Measurements from ENCODE around the gene GNAI2. TPM values are rescaled to one million over a fixed set of nuclear protein-coding genes. Genes with fewer than 3 reads are reported as not detected.
A peak's percentile ranks its signal among the peaks of the same experiment; 100 is the strongest.
"Not testable (repeated sequence)": the region's sequence is repeated elsewhere in the genome, so short reads cannot be mapped to it uniquely, and the experiment has no call there.

Gene GNAI2
- total RNA-seq, 8 experiments from 2014 or later = 65.9 to 163 (median 100) TPM

DNA sequence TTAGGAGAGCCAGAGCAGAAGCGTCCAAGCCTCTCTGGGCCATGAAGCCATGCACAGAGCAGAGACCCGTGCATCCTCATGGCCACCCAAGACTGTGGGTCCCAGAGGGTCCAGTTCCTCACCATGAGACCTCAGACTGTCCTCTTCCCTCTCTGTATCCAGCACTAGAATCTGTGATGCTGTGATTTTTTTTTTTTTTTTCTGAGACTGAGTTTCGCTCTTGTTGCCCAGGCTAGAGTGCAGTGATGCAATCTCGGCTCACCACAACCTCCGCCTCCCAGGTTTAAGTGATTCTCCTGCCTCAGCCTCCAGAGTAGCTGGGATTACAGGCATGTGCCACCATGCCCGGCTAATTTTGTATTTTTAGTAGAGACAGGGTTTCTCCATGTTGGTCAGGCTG lies 8.8 kb downstream of the GNAI2 start:
- ATAC-seq (replicated peaks in 6 of 8); in situ Hi-C loops (cut with MboI; ENCODE audit: low pct_unique_long_range_greater_than_20kb in 2 of 9, low sequenced_read_pairs in 9 of 9, unreplicated experiment in 9 of 9); H3K4me3 ChIP-seq: not testable (repeated sequence)
- Histone ChIP-seq H3K27ac (peak overlapping the region; percentile 91 to 94), H3K4me1 (replicated peaks in 1 of 2) (peaks cover 56 to 71% of the 10 kb centered on the region in 2 donors)
- WGBS, 10 experiments = 80% methylated on average over 1 of the region's 6 CpGs; no CpG with 5 or more reads in 8 of the 10 experiments

DNA sequence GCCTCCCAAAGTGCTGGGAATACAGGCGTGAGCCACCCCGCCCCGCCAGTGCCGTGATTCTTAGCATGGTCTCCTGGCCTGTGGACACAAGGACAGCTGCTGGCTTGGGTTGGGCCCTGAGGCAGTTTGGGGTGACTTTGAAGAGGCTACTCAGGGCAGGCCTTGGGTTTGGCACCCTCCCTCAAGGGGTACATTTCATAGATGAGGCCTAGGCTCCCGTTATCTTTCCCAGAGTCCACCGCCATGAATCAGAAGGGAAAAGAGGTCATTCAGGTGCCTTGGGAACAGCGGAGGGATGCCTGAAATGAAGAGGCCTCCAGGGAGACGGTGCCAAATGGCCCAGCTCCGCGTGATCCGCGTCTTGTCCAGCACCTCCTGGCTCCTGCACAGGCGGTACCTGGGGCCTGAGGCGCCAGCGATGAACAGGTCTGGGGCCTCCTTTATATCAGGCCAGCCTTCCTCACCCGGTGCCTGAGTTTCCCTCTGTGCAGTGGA lies 9.3 kb downstream of the GNAI2 start:
- ATAC-seq (replicated peaks in 6 of 8) = peak in 1 of 8 experiments; percentile 0
- 40 to 90% (median 54%) methylated on average over 1 to 7 of the region's 16 CpGs; no CpG with 5 or more reads in 6 of the 10 experiments for WGBS, 10 experiments
- peaks cover 55 to 68% of the 10 kb centered on the region in 2 donors for H3K4me1 ChIP-seq (replicated peaks in 1 of 2)
- in situ Hi-C loops (cut with MboI; ENCODE audit: low pct_unique_long_range_greater_than_20kb in 2 of 9, low sequenced_read_pairs in 9 of 9, unreplicated experiment in 9 of 9) = no loop called here
- H3K4me3 ChIP-seq = peak overlapping the region in 3 of 5 donors; percentile 22 to 29 (median 28)
- peak overlapping the region; percentile 91 to 94 for H3K27ac ChIP-seq

DNA sequence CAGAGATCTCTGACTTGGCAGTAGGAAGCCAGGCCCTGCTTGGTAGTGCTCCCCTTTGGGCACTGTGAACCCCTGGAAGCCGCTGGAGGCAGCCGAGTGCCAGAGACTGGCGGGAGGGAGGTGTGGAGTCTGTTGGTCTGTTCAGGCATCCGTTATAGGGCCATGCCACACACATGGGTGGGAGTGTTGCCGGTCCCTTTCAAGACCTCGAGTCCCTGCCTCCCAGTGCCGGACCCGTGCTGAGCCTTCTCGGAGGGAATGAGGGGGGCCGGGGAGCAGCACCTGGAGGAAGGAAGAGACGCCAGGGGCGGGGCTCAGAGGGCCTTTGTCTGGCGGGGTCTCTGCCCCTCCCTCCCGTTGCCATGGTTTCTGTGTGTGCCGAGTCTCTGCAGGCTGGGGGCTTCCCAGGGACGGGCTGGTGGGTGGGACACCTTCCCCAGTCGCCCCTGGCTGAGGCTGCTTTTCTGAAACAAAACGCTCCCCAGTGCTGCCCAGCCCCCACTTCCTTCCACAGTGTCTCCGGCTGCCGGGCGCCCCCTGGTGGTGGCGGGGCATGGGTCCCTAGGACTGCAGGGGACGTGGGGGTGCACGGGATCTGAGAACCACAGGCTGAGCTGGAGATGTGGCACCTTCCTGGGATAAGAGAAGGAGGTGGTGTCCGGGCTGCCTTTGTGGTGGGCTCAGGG lies 10.0 kb downstream of the GNAI2 start:
- peaks cover 48 to 64% of the 10 kb centered on the region in 2 donors for H3K4me1 ChIP-seq (replicated peaks in 1 of 2)
- ATAC-seq (replicated peaks in 6 of 8) = peak; percentile 72 to 95 (median 84)
- in situ Hi-C loops (cut with MboI; ENCODE audit: low pct_unique_long_range_greater_than_20kb in 2 of 9, low sequenced_read_pairs in 9 of 9, unreplicated experiment in 9 of 9) = no loop called here
- 6 to 60% (median 19%) methylated on average over 1 to 5 of the region's 25 CpGs; no CpG with 5 or more reads in 6 of the 10 experiments for WGBS, 10 experiments
- H3K4me3 ChIP-seq = peak overlapping the region; percentile 5 to 29 (median 22)
- peak overlapping the region; percentile 91 to 94 for H3K27ac ChIP-seq

DNA sequence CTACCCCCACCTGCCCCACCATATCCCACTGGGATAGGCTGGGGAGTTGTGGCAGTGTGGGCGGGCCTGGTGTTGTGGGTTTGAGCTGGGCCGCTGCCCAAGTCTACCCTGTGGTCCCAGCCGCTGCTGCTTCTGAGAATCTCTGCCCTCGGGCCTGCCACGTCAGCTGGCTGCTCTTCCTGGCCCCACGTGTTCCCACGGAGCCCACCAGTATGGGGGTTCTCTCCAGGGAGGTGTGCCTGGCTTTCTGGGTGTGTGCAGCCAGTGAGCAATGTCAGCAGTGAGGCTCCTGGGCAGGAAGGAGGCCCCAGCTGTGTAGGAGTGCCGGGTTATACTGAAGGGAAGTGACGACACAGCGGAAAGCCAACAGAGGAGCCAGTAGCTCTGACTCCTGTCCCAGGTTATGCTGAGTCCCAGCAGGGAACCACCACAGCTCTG lies 10.5 kb downstream of the GNAI2 start:
- peak overlapping the region; percentile 91 to 94 for H3K27ac ChIP-seq
- peaks cover 42 to 59% of the 10 kb centered on the region in 2 donors for H3K4me1 ChIP-seq (replicated peaks in 1 of 2)
- WGBS, 10 experiments = 0 to 33% methylated on average over 1 to 2 of the region's 10 CpGs; no CpG with 5 or more reads in 8 of the 10 experiments
- in situ Hi-C loops (cut with MboI; ENCODE audit: low pct_unique_long_range_greater_than_20kb in 2 of 9, low sequenced_read_pairs in 9 of 9, unreplicated experiment in 9 of 9) = no loop called here
- peak; percentile 60 to 78 (median 74) for ATAC-seq (replicated peaks in 6 of 8)
- peak overlapping the region in 4 of 5 donors; percentile 5 to 29 (median 25) for H3K4me3 ChIP-seq

DNA sequence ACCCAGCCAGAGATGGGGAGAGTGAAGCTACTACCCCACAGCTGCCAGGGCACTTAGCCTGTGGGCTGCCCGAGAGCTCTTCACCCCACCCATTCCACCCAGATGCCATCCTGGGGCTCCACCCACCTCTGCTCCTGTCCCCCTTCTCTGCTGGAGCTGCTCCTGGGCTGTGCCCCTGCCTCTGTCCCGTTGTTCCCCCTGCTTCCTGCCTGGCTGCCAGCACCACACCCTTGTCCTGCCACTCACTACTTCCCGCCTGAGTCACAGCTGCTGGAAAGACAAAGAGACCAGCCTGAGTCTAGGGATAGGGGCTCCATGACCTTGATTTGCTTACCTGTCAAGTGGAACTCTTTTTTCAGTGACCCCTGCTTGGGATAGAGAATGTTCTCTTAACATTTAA lies 12.4 kb downstream of the GNAI2 start:
- Histone ChIP-seq H3K4me3 (no peak overlapping the region), H3K4me1 (replicated peaks in 1 of 2) (peaks cover 29 to 43% of the 10 kb centered on the region in 2 donors), H3K27ac (peak overlapping the region in 1 of 2 donors; percentile 91)
- in situ Hi-C loops (cut with MboI; ENCODE audit: low pct_unique_long_range_greater_than_20kb in 2 of 9, low sequenced_read_pairs in 9 of 9, unreplicated experiment in 9 of 9) = no loop called here
- ATAC-seq (replicated peaks in 6 of 8) = no peak
- WGBS, 10 experiments = 0 to 100% (median 10%) methylated on average over 1 to 2 of the region's 3 CpGs; no CpG with 5 or more reads in 7 of the 10 experiments

DNA sequence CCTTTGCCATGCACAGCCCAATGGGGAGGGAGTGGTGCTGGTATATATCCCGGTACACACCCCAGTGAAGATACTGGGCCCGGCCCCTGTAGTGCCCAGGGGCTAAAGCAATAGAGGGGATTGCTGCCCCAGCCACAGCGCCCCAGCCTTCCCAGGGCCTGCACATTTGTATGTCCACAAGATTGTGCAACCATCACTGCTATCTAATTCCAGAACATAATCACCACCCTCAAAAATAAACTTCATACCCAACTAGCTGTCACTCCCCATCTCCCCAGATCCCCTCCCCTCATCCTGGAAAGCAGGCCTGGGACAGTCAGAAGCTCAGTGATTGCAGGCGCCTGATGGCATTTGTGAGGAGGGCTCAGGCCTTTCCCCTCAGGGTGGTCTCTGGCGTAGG lies 13.5 kb downstream of the GNAI2 start:
- Histone ChIP-seq H3K4me3 (no peak overlapping the region), H3K27ac (no peak overlapping the region), H3K4me1 (replicated peaks in 1 of 2) (peaks cover 29 to 43% of the 10 kb centered on the region in 2 donors)
- WGBS, 10 experiments = 37 to 90% methylated on average over 2 of the region's 5 CpGs; no CpG with 5 or more reads in 8 of the 10 experiments
- in situ Hi-C loops (cut with MboI; ENCODE audit: low pct_unique_long_range_greater_than_20kb in 2 of 9, low sequenced_read_pairs in 9 of 9, unreplicated experiment in 9 of 9) = no loop called here
- no peak for ATAC-seq (replicated peaks in 6 of 8)

DNA sequence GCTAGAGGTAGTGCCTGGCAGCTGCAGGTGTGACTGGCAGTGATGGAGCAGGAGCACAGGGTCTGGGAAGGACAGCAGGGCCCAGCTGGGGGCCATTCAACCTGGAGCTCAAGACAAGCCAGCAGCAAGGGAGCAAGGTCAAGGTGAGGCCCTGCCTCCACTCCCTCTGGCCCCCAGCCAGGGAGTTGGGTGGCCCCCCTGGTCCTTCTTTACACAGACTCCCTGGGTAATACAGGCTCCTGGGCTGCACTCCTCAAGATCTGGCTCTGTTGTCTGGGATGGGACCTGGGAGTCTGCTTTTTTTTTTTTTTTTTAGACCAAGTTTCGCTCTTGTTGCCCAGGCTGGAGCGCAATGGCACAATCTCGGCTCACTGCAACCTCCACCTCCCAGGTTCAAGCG lies 14.5 kb downstream of the GNAI2 start:
- H3K4me3 ChIP-seq = no peak overlapping the region
- ATAC-seq (replicated peaks in 6 of 8) = no peak
- H3K4me1 ChIP-seq (replicated peaks in 1 of 2) = peaks cover 20 to 36% of the 10 kb centered on the region in 2 donors
- no peak overlapping the region for H3K27ac ChIP-seq
- in situ Hi-C loops (cut with MboI; ENCODE audit: low pct_unique_long_range_greater_than_20kb in 2 of 9, low sequenced_read_pairs in 9 of 9, unreplicated experiment in 9 of 9) = no loop called here
- WGBS, 10 experiments = 100% methylated on average over 1 of the region's 4 CpGs; no CpG with 5 or more reads in 6 of the 10 experiments

DNA sequence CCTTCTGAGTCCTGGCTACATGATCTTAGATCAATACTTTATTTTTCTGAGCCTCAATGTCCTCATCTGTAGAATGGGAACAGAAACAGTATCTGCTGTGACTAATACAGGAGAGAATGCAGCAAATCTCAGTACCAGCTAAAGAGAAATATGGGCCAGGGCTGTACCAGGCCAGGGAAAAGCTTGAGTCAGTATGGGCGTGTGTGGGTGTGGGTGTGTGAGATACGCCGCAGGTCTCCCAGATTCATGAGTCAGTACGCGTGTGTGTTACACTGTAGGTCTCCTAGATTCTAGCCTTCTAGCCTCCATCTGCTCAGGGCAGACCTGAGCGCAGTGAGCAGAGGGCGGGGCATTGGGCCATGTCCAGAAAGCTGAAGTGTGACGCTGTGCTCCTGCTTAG lies 15.2 kb downstream of the GNAI2 start:
- peak in 2 of 8 experiments; percentile 65 to 79 for ATAC-seq (replicated peaks in 6 of 8)
- in situ Hi-C loops (cut with MboI; ENCODE audit: low pct_unique_long_range_greater_than_20kb in 2 of 9, low sequenced_read_pairs in 9 of 9, unreplicated experiment in 9 of 9) = no loop called here
- WGBS, 10 experiments = 20 to 100% (median 98%) methylated on average over 1 to 7 of the region's 8 CpGs; no CpG with 5 or more reads in 5 of the 10 experiments

DNA sequence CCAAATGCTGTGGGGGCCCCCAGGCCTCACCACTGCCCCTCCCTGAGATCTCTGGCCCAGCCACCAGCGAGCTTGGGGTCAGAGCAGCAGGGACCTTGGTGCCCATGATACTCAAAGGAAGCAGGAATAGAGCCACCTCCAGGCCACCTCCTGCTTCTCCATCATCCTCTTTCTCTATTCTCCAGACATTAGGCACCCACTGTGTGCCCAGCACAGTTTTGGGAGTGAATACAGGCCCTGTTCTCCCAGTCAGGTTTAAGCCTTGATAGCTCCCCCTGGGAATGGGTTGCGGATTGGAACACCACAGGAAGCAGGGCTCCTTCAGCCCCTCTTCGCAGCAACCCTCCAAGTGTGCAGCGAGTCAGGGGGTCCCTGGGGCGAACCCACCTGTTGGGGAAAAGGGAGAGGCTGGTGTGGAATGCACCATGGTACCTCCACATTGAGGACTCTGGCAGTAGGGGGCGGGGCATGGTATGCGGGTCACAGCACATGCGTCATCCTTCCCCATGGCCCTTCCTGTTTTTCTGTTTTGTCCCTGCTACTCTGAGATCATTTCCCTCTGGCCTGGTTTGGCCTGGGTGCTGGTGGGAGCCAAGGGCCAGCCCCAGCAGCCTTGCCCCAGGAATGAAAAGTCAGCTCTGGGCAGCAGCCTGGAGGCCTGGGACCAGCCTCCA lies 18.7 kb downstream of the GNAI2 start:
- Histone ChIP-seq H3K4me3 (no peak overlapping the region), H3K4me1 (replicated peaks in 1 of 2) (peaks cover 27 to 37% of the 10 kb centered on the region in 2 donors), H3K27ac (peak overlapping the region in 1 of 2 donors; percentile 39)
- ATAC-seq (replicated peaks in 6 of 8) = peak in 1 of 8 experiments; percentile 3
- 11 to 100% (median 84%) methylated on average over 1 to 7 of the region's 8 CpGs; no CpG with 5 or more reads in 4 of the 10 experiments for WGBS, 10 experiments
- in situ Hi-C loops (cut with MboI; ENCODE audit: low pct_unique_long_range_greater_than_20kb in 2 of 9, low sequenced_read_pairs in 9 of 9, unreplicated experiment in 9 of 9) = no loop called here

More for the DNA sequence above, 15.2 kb downstream of the GNAI2 start:
- peaks cover 14 to 31% of the 10 kb centered on the region in 2 donors for H3K4me1 ChIP-seq (replicated peaks in 1 of 2)
- no peak overlapping the region for H3K4me3 ChIP-seq
- H3K27ac ChIP-seq = no peak overlapping the region

DNA sequence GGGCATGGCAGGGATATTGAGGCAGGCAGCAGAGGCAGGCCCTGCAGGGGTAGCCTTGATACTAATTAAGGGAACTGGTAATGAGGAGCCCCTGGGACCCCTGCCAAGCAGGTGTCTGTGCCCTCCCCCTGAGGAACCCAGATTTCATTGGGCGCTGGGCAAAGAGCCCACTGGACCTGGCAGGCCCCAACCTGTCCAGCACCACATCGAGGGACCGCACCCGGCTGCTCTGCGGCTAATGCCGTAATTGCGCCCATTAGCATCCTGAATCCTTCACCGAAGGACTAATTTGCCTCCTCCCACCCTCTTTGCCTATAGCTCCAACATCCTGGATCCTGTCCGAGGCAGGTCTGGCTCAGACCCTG lies 19.2 kb downstream of the GNAI2 start:
- no peak for ATAC-seq (replicated peaks in 6 of 8)
- no peak overlapping the region for H3K27ac ChIP-seq
- in situ Hi-C loops (cut with MboI; ENCODE audit: low pct_unique_long_range_greater_than_20kb in 2 of 9, low sequenced_read_pairs in 9 of 9, unreplicated experiment in 9 of 9) = no loop called here
- no peak overlapping the region for H3K4me3 ChIP-seq
- WGBS, 10 experiments = 73 to 90% (median 80%) methylated on average over 1 to 6 of the region's 9 CpGs; no CpG with 5 or more reads in 7 of the 10 experiments
- H3K4me1 ChIP-seq (replicated peaks in 1 of 2) = peaks cover 30 to 38% of the 10 kb centered on the region in 2 donors

DNA sequence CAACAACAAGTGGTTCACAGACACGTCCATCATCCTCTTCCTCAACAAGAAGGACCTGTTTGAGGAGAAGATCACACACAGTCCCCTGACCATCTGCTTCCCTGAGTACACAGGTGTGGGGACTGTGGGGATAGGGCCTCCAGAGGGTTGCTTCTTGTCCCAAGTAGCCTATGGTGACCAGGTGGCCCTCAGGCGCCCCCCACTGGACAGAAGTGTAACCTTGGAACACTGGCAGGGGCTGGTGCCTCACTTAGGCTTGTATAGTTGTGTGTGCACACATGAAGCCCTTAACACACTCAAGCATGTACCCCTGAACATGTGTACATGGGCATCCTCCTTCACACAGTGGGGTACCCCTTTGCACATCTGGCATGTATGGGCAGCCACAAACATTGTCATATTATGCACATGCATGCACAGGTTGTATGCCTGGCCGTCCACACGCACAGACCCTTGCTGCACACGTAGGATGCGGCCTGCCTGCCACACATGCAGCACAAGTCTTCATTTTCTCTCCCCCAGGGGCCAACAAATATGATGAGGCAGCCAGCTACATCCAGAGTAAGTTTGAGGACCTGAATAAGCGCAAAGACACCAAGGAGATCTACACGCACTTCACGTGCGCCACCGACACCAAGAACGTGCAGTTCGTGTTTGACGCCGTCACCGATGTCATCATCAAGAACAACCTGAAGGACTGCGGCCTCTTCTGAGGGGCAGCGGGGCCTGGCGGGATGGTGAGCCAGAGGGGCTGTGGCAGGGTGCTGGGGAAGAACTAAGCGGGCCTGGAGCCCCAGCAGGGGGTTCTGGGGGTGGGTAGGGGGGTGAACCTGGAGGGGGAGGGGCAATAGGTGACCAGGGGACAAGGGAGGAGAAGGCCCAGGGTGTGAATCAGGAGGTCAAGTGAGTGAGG lies 21.2 kb downstream of the GNAI2 start:
- Histone ChIP-seq H3K4me1 (replicated peaks in 1 of 2) (peaks cover 43 to 46% of the 10 kb centered on the region in 2 donors), H3K4me3 (no peak overlapping the region), H3K27ac (peak overlapping the region; percentile 82 to 98)
- no peak for ATAC-seq (replicated peaks in 6 of 8)
- 14 to 100% (median 96%) methylated on average over 1 to 7 of the region's 20 CpGs; no CpG with 5 or more reads in 5 of the 10 experiments for WGBS, 10 experiments
- in situ Hi-C loops (cut with MboI; ENCODE audit: low pct_unique_long_range_greater_than_20kb in 2 of 9, low sequenced_read_pairs in 9 of 9, unreplicated experiment in 9 of 9) = no loop called here

DNA sequence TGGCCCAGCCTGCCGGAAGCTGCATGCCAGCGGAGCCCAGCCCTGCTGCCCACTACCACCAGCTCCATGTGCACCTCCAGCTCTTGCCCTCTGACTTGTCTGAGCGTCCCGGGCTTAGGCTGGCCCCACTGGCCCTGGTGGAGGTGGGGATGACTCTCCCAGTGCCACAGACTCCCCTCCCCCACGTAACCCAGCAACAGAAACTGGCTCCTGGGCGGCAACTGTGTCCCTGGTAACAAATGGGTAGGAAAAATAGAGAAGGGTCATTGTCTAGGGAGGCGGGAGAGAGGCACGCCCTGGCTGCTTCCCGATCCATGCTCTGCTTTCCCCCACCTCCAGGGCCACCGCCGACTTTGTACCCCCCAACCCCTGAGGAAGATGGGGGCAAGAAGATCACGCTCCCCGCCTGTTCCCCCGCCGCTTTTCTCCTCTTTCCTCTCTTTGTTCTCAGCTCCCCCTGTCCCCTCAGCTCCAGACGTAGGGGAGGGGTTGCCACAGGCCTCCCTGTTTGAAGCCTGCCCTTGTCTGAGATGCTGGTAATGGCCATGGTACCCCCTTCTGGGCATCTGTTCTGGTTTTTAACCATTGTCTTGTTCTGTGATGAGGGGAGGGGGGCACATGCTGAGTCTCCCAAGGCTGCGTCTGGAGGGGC lies 22.2 kb downstream of the GNAI2 start:
- no peak overlapping the region for H3K4me3 ChIP-seq
- H3K27ac ChIP-seq = peak overlapping the region; percentile 82 to 98
- H3K4me1 ChIP-seq (replicated peaks in 1 of 2) = peaks cover 43 to 46% of the 10 kb centered on the region in 2 donors
- in situ Hi-C loops (cut with MboI; ENCODE audit: low pct_unique_long_range_greater_than_20kb in 2 of 9, low sequenced_read_pairs in 9 of 9, unreplicated experiment in 9 of 9) = no loop called here
- WGBS, 10 experiments = 20 to 100% (median 100%) methylated on average over 1 to 2 of the region's 17 CpGs; no CpG with 5 or more reads in 7 of the 10 experiments
- ATAC-seq (replicated peaks in 6 of 8) = peak in 5 of 8 experiments; percentile 37 to 52 (median 42)

All from motor neuron (in vitro differentiated cells).